ENCODE results near the gene HBM.

DNA sequence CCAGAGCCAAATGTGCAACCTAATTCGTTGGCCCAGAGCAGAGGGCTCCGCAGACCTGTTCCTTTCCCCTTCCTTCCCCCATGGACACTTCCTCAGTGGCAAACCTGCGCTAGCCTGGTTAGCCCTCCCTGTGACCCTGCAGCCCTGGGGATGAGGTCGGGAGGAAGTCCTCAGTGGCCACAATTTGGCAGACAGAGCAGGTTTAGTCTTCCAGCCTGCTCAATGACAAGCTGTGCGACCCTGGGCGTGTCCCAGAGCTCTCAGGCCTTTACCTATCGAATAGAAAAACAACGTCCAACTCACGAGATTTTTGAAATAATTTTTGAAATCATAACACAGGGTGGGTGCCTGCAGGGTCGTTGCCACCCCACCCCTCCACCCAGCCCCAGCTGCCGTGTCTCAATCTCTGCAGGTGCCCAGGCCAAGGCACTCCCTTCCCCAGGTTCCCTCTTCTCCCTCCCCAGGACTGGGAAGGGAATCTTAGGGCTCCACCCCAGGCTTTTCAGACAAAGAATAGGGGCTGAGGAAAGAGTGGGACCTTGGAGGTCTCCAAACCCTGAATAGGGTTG, 1.4 kb downstream of the HBM start:
- TF ChIP-seq MXI1 (IDR thresholded peaks at IDR 0.05; ENCODE audit: low read depth, low read length) (no peak), EP300 (IDR thresholded peaks at IDR 0.05; ENCODE audit: borderline replicate concordance in 1 of 2, low read depth in 1 of 2, low read length in 1 of 2) (no peak)
- TF ChIP-seq, protein P1, sequence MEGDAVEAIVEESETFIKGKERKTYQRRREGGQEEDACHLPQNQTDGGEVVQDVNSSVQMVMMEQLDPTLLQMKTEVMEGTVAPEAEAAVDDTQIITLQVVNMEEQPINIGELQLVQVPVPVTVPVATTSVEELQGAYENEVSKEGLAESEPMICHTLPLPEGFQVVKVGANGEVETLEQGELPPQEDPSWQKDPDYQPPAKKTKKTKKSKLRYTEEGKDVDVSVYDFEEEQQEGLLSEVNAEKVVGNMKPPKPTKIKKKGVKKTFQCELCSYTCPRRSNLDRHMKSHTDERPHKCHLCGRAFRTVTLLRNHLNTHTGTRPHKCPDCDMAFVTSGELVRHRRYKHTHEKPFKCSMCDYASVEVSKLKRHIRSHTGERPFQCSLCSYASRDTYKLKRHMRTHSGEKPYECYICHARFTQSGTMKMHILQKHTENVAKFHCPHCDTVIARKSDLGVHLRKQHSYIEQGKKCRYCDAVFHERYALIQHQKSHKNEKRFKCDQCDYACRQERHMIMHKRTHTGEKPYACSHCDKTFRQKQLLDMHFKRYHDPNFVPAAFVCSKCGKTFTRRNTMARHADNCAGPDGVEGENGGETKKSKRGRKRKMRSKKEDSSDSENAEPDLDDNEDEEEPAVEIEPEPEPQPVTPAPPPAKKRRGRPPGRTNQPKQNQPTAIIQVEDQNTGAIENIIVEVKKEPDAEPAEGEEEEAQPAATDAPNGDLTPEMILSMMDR (IDR thresholded peaks at IDR 0.05), result no peak

All from SK-N-SH (cell line).